SK-N-SH (cell line): Measurements from ENCODE around the gene ANKRD10. TPM values are rescaled to one million over a fixed set of nuclear protein-coding genes. Genes with fewer than 3 reads are reported as not detected.
"Not testable (repeated sequence)": the region's sequence is repeated elsewhere in the genome, so short reads cannot be mapped to it uniquely, and the experiment has no call there.

ENCODE experiments used
- CTCF ChIA-PET: fragments of 300-600, 350-600 bp; formaldehyde crosslinking; extraction: SDS; loops from one replicate; lab custom pipeline; 2021; lab: Yijun Ruan, JAX
- POLR2A ChIA-PET: fragments of 350-600 bp; sonication (Branson Sonifier 250); formaldehyde crosslinking; extraction: SDS; loops from one replicate; lab custom pipeline; 2020; ENCODE audit warnings: antibody characterized with exemption, inconsistent platforms; lab: Yijun Ruan, JAX
- DNase-seq: peaks from one replicate; pipeline ENCODE4 v3.0.0; 2012
- H2AFZ ChIP-seq: fragments of 200-600 bp; sonication (generic); 2 replicates; pipeline ENCODE4 v1.8.1; 2016; ENCODE audit warnings: antibody characterized with exemption, mild to moderate bottlenecking, low read depth
- H3F3A ChIP-seq: fragments of 200-600 bp; sonication (generic); replicated peaks from 2 replicates; pipeline ENCODE3; 2016; ENCODE audit warnings: antibody characterized with exemption, mild to moderate bottlenecking; ENCODE audit not compliant: insufficient read depth
- H3K27ac ChIP-seq, 2 experiments: fragments of 200-500 bp in 1 of 2; fragments of 200-600 bp in 1 of 2; sonication (Bioruptor generic) in 1 of 2; sonication (generic), shearing (Covaris generic) in 1 of 2; 2 replicates each; pipeline versions ENCODE4 v1.5.1 to v1.6.1; 2014 to 2016; ENCODE audit warnings: low read depth in 2 of 2, inconsistent platforms in 1 of 2, low read length in 1 of 2, mild to moderate bottlenecking in 1 of 2, mixed read lengths in 1 of 2
- H3K27me3 ChIP-seq: fragments of 200-600 bp; sonication (generic), shearing (Covaris generic); 2 replicates; pipeline ENCODE4 v1.6.1; 2016; ENCODE audit warnings: mixed run types; ENCODE audit not compliant: insufficient read depth
- H3K36me3 ChIP-seq, 2 experiments: fragments of 200-500 bp in 1 of 2; fragments of 200-600 bp in 1 of 2; sonication (Bioruptor generic) in 1 of 2; sonication (generic) in 1 of 2; replicated peaks in 1 of 2; 2 replicates each; pipeline versions ENCODE3 to v1.5.1; 2014 to 2016; ENCODE audit warnings: low read length in 1 of 2, mild to moderate bottlenecking in 1 of 2; ENCODE audit not compliant: insufficient read depth in 2 of 2, control insufficient read depth in 1 of 2
- H3K4me1 ChIP-seq, 2 experiments: fragments of 200-500 bp in 1 of 2; fragments of 200-600 bp in 1 of 2; sonication (Bioruptor generic) in 1 of 2; sonication (generic), shearing (Covaris generic) in 1 of 2; 2 replicates each; pipeline versions ENCODE4 v1.5.1 to v1.6.1; 2014 to 2016; ENCODE audit warnings: low read depth in 1 of 2, low read length in 1 of 2, mixed run types in 1 of 2; ENCODE audit not compliant: insufficient read depth in 2 of 2, control insufficient read depth in 1 of 2
- H3K4me2 ChIP-seq: fragments of 200-600 bp; sonication (generic), shearing (Covaris generic); 2 replicates; pipeline ENCODE4 v1.6.1; 2017; ENCODE audit warnings: mixed run types
- H3K4me3 ChIP-seq, 2 experiments: fragments of 200-500 bp in 1 of 2; fragments of 200-600 bp in 1 of 2; sonication (Bioruptor generic) in 1 of 2; sonication (generic), shearing (Covaris generic) in 1 of 2; 2 replicates each; pipeline versions ENCODE4 v1.5.1 to v1.8.1; 2014 to 2016; ENCODE audit warnings: low read depth in 2 of 2, inconsistent platforms in 1 of 2, low read length in 1 of 2, mild to moderate bottlenecking in 1 of 2, mixed read lengths in 1 of 2, moderate library complexity in 1 of 2
- H3K79me2 ChIP-seq: fragments of 200-600 bp; sonication (generic); 2 replicates; pipeline ENCODE4 v1.8.1; 2017; ENCODE audit warnings: mild to moderate bottlenecking; ENCODE audit not compliant: insufficient read depth
- H3K9ac ChIP-seq: fragments of 200-600 bp; sonication (generic); 2 replicates; pipeline ENCODE4 v1.6.1; 2017; ENCODE audit warnings: mixed run types
- H3K9me2 ChIP-seq: fragments of 200-600 bp; sonication (generic); 2 replicates; pipeline ENCODE4 v1.6.1; 2017; ENCODE audit warnings: mixed run types
- H3K9me3 ChIP-seq: fragments of 200-600 bp; sonication (generic); 2 replicates; pipeline ENCODE4 v1.6.1; 2017; ENCODE audit warnings: mixed run types, mild to moderate bottlenecking, moderate library complexity
- H4K20me1 ChIP-seq: fragments of 200-600 bp; sonication (generic); 2 replicates; pipeline ENCODE4 v1.6.1; 2017; ENCODE audit warnings: mild to moderate bottlenecking, mixed run types; ENCODE audit not compliant: insufficient read depth
- FOSL2 ChIP-seq: IDR thresholded peaks from 2 replicates; pipeline ENCODE4 v1.4.0; 2012; ENCODE audit warnings: low read depth, mild to moderate bottlenecking, moderate library complexity, borderline replicate concordance
- JUND ChIP-seq: IDR thresholded peaks from 2 replicates; pipeline ENCODE4 v1.4.0; 2012
- MAX ChIP-seq: IDR thresholded peaks from 2 replicates; pipeline ENCODE4 v1.4.0; 2012; ENCODE audit warnings: low read depth
- PBX3 ChIP-seq: IDR thresholded peaks from 2 replicates; pipeline ENCODE4; 2012
- TCF12 ChIP-seq: IDR thresholded peaks from 2 replicates; pipeline ENCODE4 v1.4.0; 2012
- USF1 ChIP-seq: IDR thresholded peaks from 2 replicates; pipeline ENCODE4 v1.4.0; 2012; ENCODE audit warnings: low read depth, borderline replicate concordance
- WGBS: methylation state at CpG from one replicate; pipeline ENCODE4 v1.1.6; 2017; ENCODE audit warnings: low lambda C conversion rate; 5-methylcytosine and 5-hydroxymethylcytosine counted together
- polyA plus RNA-seq, 3 experiments: library from polyadenylated mRNA; depleted of rRNA; stranded (reverse); fragments of >200 nt; gene quantifications; 2 replicates each; pipeline ENCODE4 v1.2.3, GENCODE V29; 2012

Gene ANKRD10
- polyA plus RNA-seq, 1 of the 3 experiments (the other 2 are of a cell fraction), result 53.2 TPM

- H3K9ac ChIP-seq, H3K9me3 ChIP-seq, H3K27me3 ChIP-seq, H3K9me2 ChIP-seq, H3K4me2 ChIP-seq, CTCF ChIA-PET, H4K20me1 ChIP-seq, H3K4me3 ChIP-seq, H3K4me1 ChIP-seq, DNase-seq, H3F3A ChIP-seq, POLR2A ChIA-PET, H3K36me3 ChIP-seq, H2AFZ ChIP-seq, H3K79me2 ChIP-seq: not testable (repeated sequence)
- H3K27ac ChIP-seq, result peak overlapping the region in 1 of 2 experiments; percentile 40; a peak in 1 of 4 replicates
- no CpG with 5 or more reads among the region's 7 CpGs for WGBS
Measured at GRCh38 chr13:110955608-110956007, 40.7 kb upstream of the ANKRD10 start.

GRCh38 chr13:110955072-110955503 lies 40.2 kb upstream of the ANKRD10 start:
- POLR2A ChIA-PET, H3K36me3 ChIP-seq, H3K4me2 ChIP-seq, H3K79me2 ChIP-seq, H3F3A ChIP-seq, H3K4me1 ChIP-seq, H3K9ac ChIP-seq, H4K20me1 ChIP-seq, DNase-seq, H3K27me3 ChIP-seq, H3K9me3 ChIP-seq, H3K9me2 ChIP-seq, CTCF ChIA-PET, H3K4me3 ChIP-seq: not testable (repeated sequence)
- TF ChIP-seq JUND (peak; percentile 38; the same call in 1 of the 2 replicates), MAX (peak; percentile 52; the same call in 1 of the 2 replicates), USF1 (peak; percentile 77), TCF12 (peak; percentile 31; the same call in 1 of the 2 replicates), FOSL2 (peak; percentile 73), PBX3 (peak; percentile 73)
- 0% methylated on average over 2 of the region's 11 CpGs for WGBS
- Histone ChIP-seq H3K27ac (peak overlapping the region in 1 of 2 experiments; percentile 57; a peak in 1 of 4 replicates), H2AFZ (peak overlapping the region; percentile 65; the same call in 1 of the 2 replicates)

- H3K9ac ChIP-seq, CTCF ChIA-PET, H4K20me1 ChIP-seq, H3K27me3 ChIP-seq, H3K36me3 ChIP-seq, H3K9me3 ChIP-seq, H3K4me1 ChIP-seq, H3K4me3 ChIP-seq, H3K9me2 ChIP-seq, POLR2A ChIA-PET, H3K79me2 ChIP-seq, DNase-seq, H3F3A ChIP-seq, H3K4me2 ChIP-seq: not testable (repeated sequence)
- peak overlapping the region in 1 of 2 experiments; percentile 57; a peak in 1 of 4 replicates for H3K27ac ChIP-seq
- WGBS, result 51% methylated on average over 6 of the region's 15 CpGs
- H2AFZ ChIP-seq, result 0 out of 2 replicates have a peak overlapping the region, but pooled peaks have one; percentile 65
Measured at GRCh38 chr13:110954533-110954920, 39.7 kb upstream of the ANKRD10 start.
